ENCODE measurements around the gene DENND5A. TPM values are rescaled to one million over a fixed set of nuclear protein-coding genes. Genes with fewer than 3 reads are reported as not detected.

Gene DENND5A
- total and polyA plus RNA-seq, 9 of the 15 experiments (the other 6 are each of a cell fraction or from before 2014, with no cell fraction given) = 11.7 to 130 (median 46.3) TPM

- Histone ChIP-seq H4K20me1 (replicated peaks; ENCODE audit: control insufficient read depth, insufficient read depth, low read length) (no peaks in the 10 kb centered on the region), H3K27me3 (ENCODE audit: control insufficient read depth in 2 of 2, insufficient read depth in 2 of 2, low read length in 2 of 2) (peaks cover 36 to 57% of the 10 kb centered on the region in 2 experiments), H3K9me3 (replicated peaks; ENCODE audit: control insufficient read depth, insufficient read depth, low read depth, low read length) (no peaks in the 10 kb centered on the region), H2AFZ (ENCODE audit: low read depth, low read length) (no peak overlapping the region), H3K9ac (ENCODE audit: insufficient read depth in 1 of 2, low read depth in 2 of 2, low read length in 2 of 2) (no peak overlapping the region), H3K27ac (ENCODE audit: extremely low read depth, low read depth, low read length) (no peak overlapping the region), H3K79me2 (ENCODE audit: control insufficient read depth, insufficient read depth, low read length) (no peaks in the 10 kb centered on the region), H3K4me3 (no peak overlapping the region), H3K9me1 (ENCODE audit: control insufficient read depth, insufficient read depth, low read length) (no peaks in the 10 kb centered on the region), H3K36me3 (ENCODE audit: control insufficient read depth, insufficient read depth, low read length) (no peaks in the 10 kb centered on the region), H3K4me1 (replicated peaks in 1 of 2; ENCODE audit: control insufficient read depth in 2 of 2, insufficient read depth in 2 of 2, low read length in 2 of 2) (peaks cover 0 to 16% of the 10 kb centered on the region in 2 experiments; a peak in 2 of 5 replicates), H3K4me2 (ENCODE audit: insufficient read depth, low read length) (no peak overlapping the region)
- no peak for TF ChIP-seq RBM14 (IDR thresholded peaks at IDR 0.05; ENCODE audit: borderline replicate concordance, insufficient read depth, low read depth, low read length)
- TF ChIP-seq PTTG1 (tag; IDR thresholded peaks at IDR 0.05; ENCODE audit: low read depth) = no peak
- 4% methylated on average over 8 of the region's 8 CpGs for WGBS (ENCODE audit: insufficient coverage, low coverage, missing lambda C conversion rate)
- no TSS peak for BruUV-seq (replicated peaks)
- FAIRE-seq = no peak
- ATAC-seq = no peak
- ChIA-PET CTCF (ENCODE audit: low intra/inter-chr PET ratio) (no interaction called here), POLR2A (interaction anchor here (0.6 kb wide), 2 partner anchors 60 to 215 kb away, joined by 3 read pairs; no protein-coding TSS in a partner anchor)
- DNase-seq (ENCODE audit: extremely low read depth in 1 of 4, low spot score in 3 of 4) = no peak
- in situ Hi-C loops (cut with MboI) (no loop called here), intact Hi-C loops (cut with micrococcal nuclease) (no loop called here)
Observed at GRCh38 chr11:9094420-9094819, 170.7 kb downstream of the DENND5A start.

GRCh38 chr11:9092853-9093778, 172.0 kb downstream of the DENND5A start:
- Histone ChIP-seq H3K9me3 (replicated peaks; ENCODE audit: control insufficient read depth, insufficient read depth, low read depth, low read length) (no peaks in the 10 kb centered on the region), H4K20me1 (replicated peaks; ENCODE audit: control insufficient read depth, insufficient read depth, low read length) (no peaks in the 10 kb centered on the region), H3K79me2 (ENCODE audit: control insufficient read depth, insufficient read depth, low read length) (no peaks in the 10 kb centered on the region), H3K27ac (ENCODE audit: extremely low read depth, low read depth, low read length) (no peak overlapping the region), H3K4me3 (no peak overlapping the region), H3K4me1 (replicated peaks in 1 of 2; ENCODE audit: control insufficient read depth in 2 of 2, insufficient read depth in 2 of 2, low read length in 2 of 2) (peaks cover 0 to 16% of the 10 kb centered on the region in 2 experiments; a peak in 2 of 5 replicates), H3K36me3 (ENCODE audit: control insufficient read depth, insufficient read depth, low read length) (no peaks in the 10 kb centered on the region), H3K4me2 (ENCODE audit: insufficient read depth, low read length) (no peak overlapping the region), H2AFZ (ENCODE audit: low read depth, low read length) (no peak overlapping the region), H3K9ac (ENCODE audit: insufficient read depth in 1 of 2, low read depth in 2 of 2, low read length in 2 of 2) (no peak overlapping the region; a peak in 1 of 4 replicates), H3K9me1 (ENCODE audit: control insufficient read depth, insufficient read depth, low read length) (no peaks in the 10 kb centered on the region), H3K27me3 (ENCODE audit: control insufficient read depth in 2 of 2, insufficient read depth in 2 of 2, low read length in 2 of 2) (peaks cover 44 to 70% of the 10 kb centered on the region in 2 experiments)
- no peak for FAIRE-seq
- ChIA-PET POLR2A (interaction anchor here (0.6 to 1.0 kb wide), 5 partner anchors 11 to 844 kb away, joined by 3 to 6 read pairs (median 4); no protein-coding TSS in a partner anchor), CTCF (ENCODE audit: low intra/inter-chr PET ratio) (no interaction called here)
- in situ Hi-C loops (cut with MboI) (no loop called here), intact Hi-C loops (cut with micrococcal nuclease) (no loop called here)
- 13% methylated on average over 10 of the region's 10 CpGs for WGBS (ENCODE audit: insufficient coverage, low coverage, missing lambda C conversion rate)
- no TSS peak for BruUV-seq (replicated peaks)
- no peak for DNase-seq (ENCODE audit: extremely low read depth in 1 of 4, low spot score in 3 of 4)
- no peak for ATAC-seq
- TF ChIP-seq FOXM1 (IDR thresholded peaks at IDR 0.05; ENCODE audit: low read depth) (no peak), FOXM1 (CRISPR knock-in tag; IDR thresholded peaks at IDR 0.05; ENCODE audit: low read depth) (no peak), HNRNPH1 (optimal IDR thresholded peaks at IDR 0.05; ENCODE audit: low read depth, low read length) (no peak), ZNF311 (CRISPR knock-in tag; IDR thresholded peaks at IDR 0.05) (no peak), ZNF354B (CRISPR knock-in tag; IDR thresholded peaks at IDR 0.05) (no peak), NR2C1 (IDR thresholded peaks at IDR 0.05) (no peak), NR2C1 (tag; IDR thresholded peaks at IDR 0.05) (no peak), HCFC1 (IDR thresholded peaks at IDR 0.05; ENCODE audit: low read depth, low read length) (no peak), GMEB1 (CRISPR knock-in tag; IDR thresholded peaks at IDR 0.05) (no peak), BRD4 (IDR thresholded peaks at IDR 0.05) (no peak), SMARCA4 (IDR thresholded peaks at IDR 0.05) (no peak)
